Measurements from ENCODE around the gene OGFOD1. TPM values are rescaled to one million over a fixed set of nuclear protein-coding genes. Genes with fewer than 3 reads are reported as not detected.

Gene OGFOD1
- total RNA-seq, 1 experiment from 2014 or later = 68.5 TPM

- Mint-ChIP-seq H3K27me3 (ENCODE audit: insufficient read depth, unreplicated experiment) (no peaks in the 10 kb centered on the region), H3K27ac (ENCODE audit: low read depth, unreplicated experiment) (no peak overlapping the region), H3K4me1 (ENCODE audit: insufficient read depth, unreplicated experiment) (peaks cover 27% of the 10 kb centered on the region), H3K9me3 (ENCODE audit: unreplicated experiment) (no peaks in the 10 kb centered on the region), H3K4me3 (ENCODE audit: unreplicated experiment) (no peak overlapping the region), H3K36me3 (ENCODE audit: insufficient read depth, unreplicated experiment) (peaks cover 11% of the 10 kb centered on the region)
- POLR2A ChIA-PET = interaction anchor here (1.5 to 6.9 kb wide), 2 partner anchors 65 to 91 kb away, joined by 4 to 85 read pairs; partner anchors contain the start of genes MT2A, NUDT21 and OGFOD1
- intact Hi-C loops (cut with micrococcal nuclease) = no loop called here
- CTCF ChIA-PET = interaction anchor here (0.7 to 4.9 kb wide), 3 partner anchors 86 to 186 kb away, joined by 3 to 40 read pairs (median 31); no protein-coding TSS in a partner anchor
- no peak for TF ChIP-seq CTCF (IDR thresholded peaks at IDR 0.05; ENCODE audit: unreplicated experiment)
- BruUV-seq (replicated peaks) = no TSS peak
- no peak for DNase-seq (ENCODE audit: unreplicated experiment)
Measured at GRCh38 chr16:56515665-56516064, 64.3 kb downstream of the OGFOD1 start.

- CTCF ChIA-PET = interaction anchor here (0.6 to 4.9 kb wide), 10 partner anchors 14 to 572 kb away, joined by 3 to 40 read pairs (median 5); no protein-coding TSS in a partner anchor
- no peak for TF ChIP-seq CTCF (IDR thresholded peaks at IDR 0.05; ENCODE audit: unreplicated experiment)
- no peaks in the 10 kb centered on the region for H3K9me3 Mint-ChIP-seq (ENCODE audit: unreplicated experiment)
- POLR2A ChIA-PET = interaction anchor here (1.0 to 6.9 kb wide), 7 partner anchors 30 to 185 kb away, joined by 3 to 85 read pairs (median 9); partner anchors contain the start of genes MT1E, MT2A, NUDT21 and OGFOD1
- no peaks in the 10 kb centered on the region for H3K36me3 Mint-ChIP-seq (ENCODE audit: insufficient read depth, unreplicated experiment)
- H3K27me3 Mint-ChIP-seq (ENCODE audit: insufficient read depth, unreplicated experiment) = no peaks in the 10 kb centered on the region
- H3K4me1 Mint-ChIP-seq (ENCODE audit: insufficient read depth, unreplicated experiment) = peaks cover 35% of the 10 kb centered on the region
- no TSS peak for BruUV-seq (replicated peaks)
- H3K27ac Mint-ChIP-seq (ENCODE audit: low read depth, unreplicated experiment) = no peak overlapping the region
- H3K4me3 Mint-ChIP-seq (ENCODE audit: unreplicated experiment) = no peak overlapping the region
- intact Hi-C loops (cut with micrococcal nuclease) = no loop called here
- no peak for DNase-seq (ENCODE audit: unreplicated experiment)
Measured at GRCh38 chr16:56517206-56517605, 65.9 kb downstream of the OGFOD1 start.

GRCh38 chr16:56518425-56518824, 67.1 kb downstream of the OGFOD1 start:
- no TSS peak for BruUV-seq (replicated peaks)
- POLR2A ChIA-PET = interaction anchor here (0.7 to 6.9 kb wide), 10 partner anchors 29 to 184 kb away, joined by 3 to 85 read pairs (median 8); partner anchors contain the start of genes MT1E, MT1X, MT2A and NUDT21
- Mint-ChIP-seq H3K36me3 (ENCODE audit: insufficient read depth, unreplicated experiment) (no peaks in the 10 kb centered on the region), H3K27ac (ENCODE audit: low read depth, unreplicated experiment) (peak overlapping the region; percentile 83), H3K27me3 (ENCODE audit: insufficient read depth, unreplicated experiment) (no peaks in the 10 kb centered on the region), H3K4me3 (ENCODE audit: unreplicated experiment) (peak overlapping the region; percentile 81), H3K9me3 (ENCODE audit: unreplicated experiment) (no peaks in the 10 kb centered on the region), H3K4me1 (ENCODE audit: insufficient read depth, unreplicated experiment) (peaks cover 36% of the 10 kb centered on the region)
- DNase-seq (ENCODE audit: unreplicated experiment) = no peak
- CTCF ChIA-PET = interaction anchor here (0.7 to 4.9 kb wide), 8 partner anchors 14 to 184 kb away, joined by 3 to 40 read pairs (median 4); no protein-coding TSS in a partner anchor
- intact Hi-C loops (cut with micrococcal nuclease) = no loop called here
- TF ChIP-seq CTCF (IDR thresholded peaks at IDR 0.05; ENCODE audit: unreplicated experiment) = no peak

- DNase-seq (ENCODE audit: unreplicated experiment) = peak; percentile 83
- POLR2A ChIA-PET = interaction anchor here (0.5 to 6.9 kb wide), 14 partner anchors 13 to 189 kb away, joined by 3 to 85 read pairs (median 3); partner anchors contain the start of genes MT1E, MT1X and MT2A
- intact Hi-C loops (cut with micrococcal nuclease) = no loop called here
- no peak for TF ChIP-seq CTCF (IDR thresholded peaks at IDR 0.05; ENCODE audit: unreplicated experiment)
- Mint-ChIP-seq H3K4me3 (ENCODE audit: unreplicated experiment) (peak within 1 kb of the TSS; percentile 81), H3K36me3 (ENCODE audit: insufficient read depth, unreplicated experiment) (no peaks in the 10 kb centered on the region), H3K4me1 (ENCODE audit: insufficient read depth, unreplicated experiment) (peaks cover 29% of the 10 kb centered on the region), H3K27me3 (ENCODE audit: insufficient read depth, unreplicated experiment) (no peaks in the 10 kb centered on the region), H3K9me3 (ENCODE audit: unreplicated experiment) (no peaks in the 10 kb centered on the region), H3K27ac (ENCODE audit: low read depth, unreplicated experiment) (peak within 1 kb of the TSS; percentile 83)
- no TSS peak for BruUV-seq (replicated peaks)
- CTCF ChIA-PET = interaction anchor here (0.5 to 4.9 kb wide), 7 partner anchors 56 to 182 kb away, joined by 3 to 40 read pairs (median 3); no protein-coding TSS in a partner anchor
Measured at GRCh38 chr16:56519459-56520250, 68.3 kb downstream of the OGFOD1 start, which contains the start of gene BBS2. Gene BBS2 (minus strand): TSS chr16:56520024. CDS start chr16:56519862, 162 bp downstream.
